Kidney (tissue), 14 donors: ENCODE measurements around the gene AQP1. TPM values are rescaled to one million over a fixed set of nuclear protein-coding genes. Genes with fewer than 3 reads are reported as not detected.

Experiments used
- DNase-seq, 5 donors: peaks; one replicate each; pipeline ENCODE4 v3.0.0-alpha.2; 2013 to 2020
- FAIRE-seq: peaks from 2 replicates; lab custom pipeline; 2012; peaks lifted over from hg19 to GRCh38; lab: Jason Lieb, UNC
- H3K27ac ChIP-seq, 2 donors: one replicate each; pipeline ENCODE4 v1.7.0; 2013; ENCODE audit warnings: low read depth in 2 of 2, low read length in 2 of 2, inconsistent platforms in 1 of 2
- H3K27me3 ChIP-seq: one replicate; pipeline ENCODE4 v1.7.1; 2013; ENCODE audit warnings: low read length, inconsistent platforms; ENCODE audit not compliant: control insufficient read depth, insufficient read depth
- H3K36me3 ChIP-seq, 3 donors: one replicate each; pipeline versions ENCODE4 v1.7.0 to v1.7.1; 2013; ENCODE audit warnings: low read length in 3 of 3, control low read depth in 1 of 3, inconsistent platforms in 1 of 3; ENCODE audit not compliant: insufficient read depth in 3 of 3, control insufficient read depth in 2 of 3
- H3K4me1 ChIP-seq, 3 donors: one replicate each; pipeline versions ENCODE4 v1.7.0 to v1.7.1; 2013; ENCODE audit warnings: low read length in 3 of 3, inconsistent platforms in 1 of 3, low read depth in 1 of 3; ENCODE audit not compliant: control insufficient read depth in 2 of 3, insufficient read depth in 2 of 3
- H3K4me3 ChIP-seq, 3 donors: one replicate each; pipeline versions ENCODE4 v1.7.0 to v1.8.1; 2013; ENCODE audit warnings: low read length in 3 of 3, control low read depth in 1 of 3, inconsistent platforms in 1 of 3
- H3K9ac ChIP-seq, 3 donors: one replicate each; pipeline versions ENCODE4 v1.7.0 to v1.7.1; 2013; ENCODE audit warnings: low read length in 3 of 3, control low read depth in 1 of 3, inconsistent platforms in 1 of 3
- H3K9me3 ChIP-seq, 3 donors: one replicate each; pipeline versions ENCODE4 v1.7.0 to v1.7.1; 2013; ENCODE audit warnings: low read length in 3 of 3, control low read depth in 1 of 3, inconsistent platforms in 1 of 3; ENCODE audit not compliant: control insufficient read depth in 2 of 3, insufficient read depth in 1 of 3
- intact Hi-C: fragments of 100-400 bp; cut with DNase I; formaldehyde crosslinking; loops from one replicate; pipeline ENCODE4 v1.11.1; 2022
- polyA plus RNA-seq: library from polyadenylated mRNA; stranded (reverse); fragments of 350-450 nt; fragmentation: Illumina TruSeq; extraction: RNeasy Lipid Tissue Mini Kit (QIAGEN cat#74804); gene quantifications from one replicate; pipeline ENCODE4 v1.2.3, GENCODE V29; 2014; ENCODE audit warnings: low read depth, low replicate concordance; ENCODE audit not compliant: insufficient read depth
- total RNA-seq: library from RNA; stranded (reverse); fragmentation: NEBNext Ultra II Directional; extraction: Animal tissue kit (Norgen Biotek cat#: 25700); gene quantifications from one replicate; pipeline ENCODE4 v1.2.1, GENCODE V29; 2021
- TF ChIP-seq, protein P1 (sequence below): IDR thresholded peaks from 3 replicates; pipeline ENCODE4 v1.5.1; 2012; ENCODE audit warnings: mild to moderate bottlenecking, moderate library complexity, borderline replicate concordance; ENCODE audit not compliant: insufficient read depth; ENCODE audit errors: extremely low read depth
- donor health status: control.
- donor health status: control.
- donor health status: control.
- donor health status: control.
- donor health status: control.
- donor health status: DM: yes; HTN: yes; CAD: no.
- donor health status: Normal renal cell carcinoma (clear cell type).

The AQP1 gene
- total and polyA plus RNA-seq, 2 donors from 2014 or later = 291 to 617 TPM

DNA sequence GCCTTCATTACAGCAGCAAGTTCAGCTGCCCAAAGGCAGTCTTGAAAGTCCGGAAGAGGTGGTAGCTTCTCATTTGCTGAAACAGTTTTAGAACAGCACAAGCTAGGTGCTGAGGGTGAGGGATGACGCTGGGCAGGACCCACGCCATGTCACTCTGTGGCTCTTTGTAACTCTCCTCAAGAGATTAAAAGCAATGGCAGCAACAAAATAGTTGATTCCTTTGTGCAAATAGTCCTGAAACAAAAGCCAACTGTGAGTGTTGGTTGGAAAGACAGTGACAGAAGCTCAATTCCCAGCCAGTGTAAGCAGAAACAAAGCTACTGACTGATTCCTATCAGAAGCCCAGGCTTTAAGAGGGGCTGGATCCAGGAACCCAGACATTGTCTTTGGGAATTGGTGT, 47.6 kb upstream of the AQP1 start:
- Histone ChIP-seq H3K36me3 (no peaks in the 10 kb centered on the region), H3K9ac (no peak overlapping the region), H3K9me3 (no peaks in the 10 kb centered on the region), H3K27ac (no peak overlapping the region), H3K27me3 (no peaks in the 10 kb centered on the region), H3K4me3 (no peak overlapping the region), H3K4me1 (peaks cover 0 to 5% (median 4%) of the 10 kb centered on the region in 3 donors)
- TF ChIP-seq, protein P1, sequence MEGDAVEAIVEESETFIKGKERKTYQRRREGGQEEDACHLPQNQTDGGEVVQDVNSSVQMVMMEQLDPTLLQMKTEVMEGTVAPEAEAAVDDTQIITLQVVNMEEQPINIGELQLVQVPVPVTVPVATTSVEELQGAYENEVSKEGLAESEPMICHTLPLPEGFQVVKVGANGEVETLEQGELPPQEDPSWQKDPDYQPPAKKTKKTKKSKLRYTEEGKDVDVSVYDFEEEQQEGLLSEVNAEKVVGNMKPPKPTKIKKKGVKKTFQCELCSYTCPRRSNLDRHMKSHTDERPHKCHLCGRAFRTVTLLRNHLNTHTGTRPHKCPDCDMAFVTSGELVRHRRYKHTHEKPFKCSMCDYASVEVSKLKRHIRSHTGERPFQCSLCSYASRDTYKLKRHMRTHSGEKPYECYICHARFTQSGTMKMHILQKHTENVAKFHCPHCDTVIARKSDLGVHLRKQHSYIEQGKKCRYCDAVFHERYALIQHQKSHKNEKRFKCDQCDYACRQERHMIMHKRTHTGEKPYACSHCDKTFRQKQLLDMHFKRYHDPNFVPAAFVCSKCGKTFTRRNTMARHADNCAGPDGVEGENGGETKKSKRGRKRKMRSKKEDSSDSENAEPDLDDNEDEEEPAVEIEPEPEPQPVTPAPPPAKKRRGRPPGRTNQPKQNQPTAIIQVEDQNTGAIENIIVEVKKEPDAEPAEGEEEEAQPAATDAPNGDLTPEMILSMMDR = no peak
- DNase-seq (no peak), FAIRE-seq (no peak)
- intact Hi-C loops = no loop called here

DNA sequence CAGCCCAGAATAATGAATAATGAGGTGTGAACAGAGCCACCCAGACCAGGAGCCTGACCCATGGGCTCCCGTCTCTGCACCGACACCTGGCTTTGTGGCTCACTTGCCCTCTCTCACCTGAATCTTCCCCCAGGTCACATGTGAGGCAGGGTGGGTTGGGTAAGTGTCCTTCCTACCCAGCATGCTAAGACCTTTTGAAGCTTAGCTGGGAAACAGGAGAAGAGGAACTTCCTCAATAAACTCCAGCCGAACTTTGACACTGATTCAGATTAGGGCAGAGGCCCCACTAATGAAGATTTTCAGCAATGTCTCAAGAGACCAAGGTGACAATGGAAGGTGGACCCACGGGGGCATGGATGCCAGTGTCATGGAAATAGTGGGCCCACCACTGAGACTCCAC, 46.6 kb upstream of the AQP1 start:
- intact Hi-C loops = no loop called here
- no peak overlapping the region for H3K27ac ChIP-seq
- no peak overlapping the region for H3K4me3 ChIP-seq
- H3K4me1 ChIP-seq = peaks cover 0 to 5% (median 4%) of the 10 kb centered on the region in 3 donors
- TF ChIP-seq, protein P1 = no peak
- no peak for FAIRE-seq
- no peaks in the 10 kb centered on the region for H3K27me3 ChIP-seq
- H3K9ac ChIP-seq = no peak overlapping the region
- no peak for DNase-seq
- no peaks in the 10 kb centered on the region for H3K9me3 ChIP-seq
- no peaks in the 10 kb centered on the region for H3K36me3 ChIP-seq

DNA sequence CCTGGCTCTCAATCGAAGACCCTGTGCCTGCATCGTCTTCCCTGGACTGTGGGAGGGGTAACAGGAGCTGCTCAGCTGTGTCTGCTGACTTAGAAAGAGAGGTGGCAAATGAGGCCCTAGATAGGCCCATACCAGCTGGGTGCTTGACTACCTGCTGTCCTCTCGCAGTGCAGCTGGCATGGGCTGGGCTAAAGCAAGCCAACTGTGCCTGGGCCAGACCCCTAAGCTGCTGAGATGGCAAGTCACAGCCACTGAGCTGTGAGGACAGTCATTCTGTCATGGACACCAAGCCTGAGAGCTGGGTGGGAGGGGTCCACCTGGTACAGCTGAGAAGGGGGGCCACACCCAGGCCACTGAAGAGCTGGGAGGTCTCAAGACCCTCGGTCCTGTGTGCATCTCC, 45.8 kb upstream of the AQP1 start:
- intact Hi-C loops = no loop called here
- Histone ChIP-seq H3K4me3 (no peak overlapping the region), H3K27ac (no peak overlapping the region), H3K27me3 (no peaks in the 10 kb centered on the region), H3K9ac (no peak overlapping the region), H3K9me3 (no peaks in the 10 kb centered on the region), H3K4me1 (peaks cover 0 to 5% (median 4%) of the 10 kb centered on the region in 3 donors), H3K36me3 (no peaks in the 10 kb centered on the region)
- FAIRE-seq = no peak
- no peak for DNase-seq
- TF ChIP-seq, protein P1 = no peak

GRCh38 chr7:30866939-30867338, 44.7 kb upstream of the AQP1 start:
- Histone ChIP-seq H3K9ac (no peak overlapping the region), H3K27ac (peak overlapping the region in 1 of 2 donors; percentile 1), H3K36me3 (no peaks in the 10 kb centered on the region), H3K4me1 (peaks cover 0 to 5% (median 4%) of the 10 kb centered on the region in 3 donors), H3K27me3 (no peaks in the 10 kb centered on the region), H3K9me3 (no peaks in the 10 kb centered on the region), H3K4me3 (no peak overlapping the region)
- DNase-seq = no peak
- TF ChIP-seq, protein P1 = no peak
- FAIRE-seq = no peak
- intact Hi-C loops = no loop called here
